IPS-18c (cell line): Measurements from ENCODE around the gene VRK2.

ENCODE experiments used
- H3K4me3 ChIP-seq: 2 replicates; pipeline ENCODE4 v1.7.0; 2013; ENCODE audit warnings: low read depth, mild to moderate bottlenecking, low read length, moderate library complexity; ENCODE audit not compliant: insufficient read depth
- H3K9me3 ChIP-seq: one replicate; pipeline ENCODE4 v1.6.1; 2013; ENCODE audit warnings: mild to moderate bottlenecking, low read length, moderate library complexity; ENCODE audit not compliant: control insufficient read depth, insufficient read depth

The VRK2 gene

DNA sequence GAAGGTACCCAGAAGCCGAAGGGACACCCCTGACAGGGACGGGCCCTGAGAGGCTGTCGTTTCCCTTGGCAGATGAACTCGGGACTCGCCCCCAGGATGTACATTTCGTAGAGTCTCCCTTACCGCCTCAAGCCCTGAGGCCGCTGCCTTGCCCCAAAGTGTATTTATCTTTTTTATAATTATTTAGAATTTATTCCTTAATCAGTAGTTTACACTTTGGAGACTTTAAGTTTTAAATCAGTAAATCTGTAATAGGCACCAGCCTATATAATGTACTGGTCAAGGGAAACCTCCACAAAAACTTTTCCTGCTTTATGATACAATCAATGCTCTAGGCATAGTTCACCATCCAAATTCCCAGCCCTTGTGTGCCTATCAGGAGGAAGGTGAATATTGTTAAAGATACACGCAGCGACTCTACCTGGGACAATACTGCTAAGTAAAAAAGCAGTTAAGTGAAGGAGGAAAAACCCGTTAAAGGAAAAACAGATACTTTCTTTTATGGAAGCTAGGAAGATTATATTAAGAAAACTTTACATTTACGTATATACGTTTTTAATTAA lies 848 bp downstream of the VRK2 start:
- Histone ChIP-seq H3K9me3 (no peaks in the 10 kb centered on the region), H3K4me3 (peak overlapping the region; percentile 72)

DNA sequence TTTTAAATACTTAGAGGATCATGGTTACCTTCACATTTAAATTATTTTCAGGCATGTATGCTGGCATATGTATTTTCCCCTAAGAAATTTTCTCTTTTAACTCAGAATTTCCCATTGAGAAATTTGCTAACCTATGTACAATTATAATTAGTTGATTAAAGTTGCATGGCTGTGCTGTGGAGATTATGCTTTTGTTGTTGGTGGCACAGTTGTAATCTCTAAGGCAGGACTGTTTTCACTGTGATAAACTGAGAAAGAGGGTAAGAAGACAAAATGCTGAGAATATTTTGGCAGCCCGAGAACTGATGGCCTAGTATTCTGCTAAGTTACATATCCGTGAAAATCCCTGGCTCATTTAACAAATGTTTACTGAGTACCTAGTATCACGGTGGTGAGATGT lies 1.4 kb downstream of the VRK2 start:
- H3K9me3 ChIP-seq, result no peaks in the 10 kb centered on the region
- H3K4me3 ChIP-seq, result no peak overlapping the region

DNA sequence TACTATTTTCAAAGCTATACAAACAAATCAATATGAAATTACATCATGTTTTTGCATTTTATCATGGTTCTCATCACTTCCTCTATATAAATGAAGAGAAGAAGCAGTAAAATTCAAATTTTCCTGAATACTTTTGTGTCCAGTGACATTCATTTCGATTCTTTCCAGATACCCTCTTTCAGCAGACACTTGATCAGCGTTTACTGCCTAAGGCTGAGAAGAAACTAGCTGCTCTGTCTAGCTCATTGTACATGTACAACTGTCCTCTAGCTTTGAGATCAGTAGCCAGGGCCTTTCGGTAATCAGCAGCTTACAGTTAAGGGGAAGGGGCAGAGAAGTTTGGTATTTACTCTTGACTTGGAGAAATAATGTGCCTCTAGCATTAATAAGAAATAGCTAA lies 4.8 kb downstream of the VRK2 start:
- H3K9me3 ChIP-seq, result no peaks in the 10 kb centered on the region

DNA sequence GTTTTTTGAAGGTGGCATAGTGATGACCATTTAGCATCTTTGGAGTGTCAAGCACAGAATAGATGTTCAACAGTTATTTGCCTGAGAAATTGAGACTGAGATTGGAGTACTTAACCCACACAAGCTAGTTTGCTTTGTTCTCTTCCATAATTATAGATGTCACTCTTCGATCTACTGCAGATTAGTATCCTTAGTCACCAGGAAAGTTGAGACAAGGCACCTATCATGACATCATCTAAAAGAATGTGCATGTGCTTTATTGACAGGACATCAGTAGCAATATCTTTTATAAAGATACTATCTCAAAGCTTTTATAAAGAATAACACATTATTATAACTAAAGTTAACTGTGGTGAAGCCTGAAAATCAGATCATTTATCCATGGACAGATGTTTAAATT lies 6.4 kb downstream of the VRK2 start:
- H3K4me3 ChIP-seq, result no peak overlapping the region
- no peaks in the 10 kb centered on the region for H3K9me3 ChIP-seq

More for the DNA sequence above, 4.8 kb downstream of the VRK2 start:
- no peak overlapping the region for H3K4me3 ChIP-seq

DNA sequence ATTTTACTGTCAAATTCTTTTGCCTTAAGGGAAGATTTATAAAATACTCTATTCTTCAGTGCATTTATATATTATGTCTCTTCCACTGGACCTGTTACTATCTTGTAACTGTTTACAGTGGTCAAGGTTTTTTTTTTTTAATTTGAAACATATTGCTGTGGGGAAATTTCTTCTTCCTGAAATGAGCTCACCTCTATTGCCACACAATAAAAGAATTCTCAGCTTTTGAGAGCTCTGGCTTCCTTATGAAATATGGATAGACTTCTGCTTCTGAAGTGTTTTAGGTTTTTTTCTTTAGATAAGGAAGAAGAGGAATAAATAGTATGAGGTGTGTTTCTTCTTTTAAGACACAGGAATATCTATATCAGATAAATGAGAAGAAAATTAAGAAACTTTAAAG lies 7.7 kb downstream of the VRK2 start:
- no peak overlapping the region for H3K4me3 ChIP-seq
- H3K9me3 ChIP-seq, result no peaks in the 10 kb centered on the region

DNA sequence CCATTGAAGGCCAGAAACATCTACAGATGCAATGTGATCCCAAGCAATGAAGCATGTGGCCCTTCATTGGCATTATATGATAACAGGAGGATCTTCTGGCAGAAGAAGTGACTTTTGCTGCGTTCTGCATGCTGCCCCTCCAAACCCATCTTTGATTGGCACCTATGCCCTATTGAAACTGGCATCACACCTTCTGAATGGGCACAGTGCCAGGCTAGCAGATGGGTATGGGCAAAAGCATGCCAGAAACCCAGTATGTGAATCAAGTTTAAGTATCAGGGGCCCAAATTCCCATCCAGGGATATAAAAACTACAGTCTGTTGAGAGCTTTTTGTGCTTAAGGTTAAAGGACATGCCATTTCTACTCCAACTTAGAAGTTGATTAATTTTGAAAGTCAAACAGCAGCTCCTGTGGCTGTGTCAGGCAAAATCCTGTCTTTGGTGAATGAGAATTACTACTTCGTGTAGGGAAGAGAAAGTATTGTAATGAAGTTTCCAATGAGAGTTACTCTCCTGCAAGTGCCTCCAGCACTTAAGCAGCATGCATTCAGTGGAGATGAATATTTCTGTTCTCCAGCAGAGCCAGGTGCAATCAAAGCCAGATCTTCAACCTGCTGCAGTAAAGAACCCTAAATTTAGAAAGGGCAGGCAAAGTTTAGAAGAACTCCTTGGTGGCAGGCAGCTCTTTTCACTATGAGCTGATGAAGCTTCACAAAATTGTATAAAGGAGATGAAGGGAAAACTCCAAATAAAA lies 8.6 kb downstream of the VRK2 start:
- H3K4me3 ChIP-seq, result no peak overlapping the region
- no peaks in the 10 kb centered on the region for H3K9me3 ChIP-seq

DNA sequence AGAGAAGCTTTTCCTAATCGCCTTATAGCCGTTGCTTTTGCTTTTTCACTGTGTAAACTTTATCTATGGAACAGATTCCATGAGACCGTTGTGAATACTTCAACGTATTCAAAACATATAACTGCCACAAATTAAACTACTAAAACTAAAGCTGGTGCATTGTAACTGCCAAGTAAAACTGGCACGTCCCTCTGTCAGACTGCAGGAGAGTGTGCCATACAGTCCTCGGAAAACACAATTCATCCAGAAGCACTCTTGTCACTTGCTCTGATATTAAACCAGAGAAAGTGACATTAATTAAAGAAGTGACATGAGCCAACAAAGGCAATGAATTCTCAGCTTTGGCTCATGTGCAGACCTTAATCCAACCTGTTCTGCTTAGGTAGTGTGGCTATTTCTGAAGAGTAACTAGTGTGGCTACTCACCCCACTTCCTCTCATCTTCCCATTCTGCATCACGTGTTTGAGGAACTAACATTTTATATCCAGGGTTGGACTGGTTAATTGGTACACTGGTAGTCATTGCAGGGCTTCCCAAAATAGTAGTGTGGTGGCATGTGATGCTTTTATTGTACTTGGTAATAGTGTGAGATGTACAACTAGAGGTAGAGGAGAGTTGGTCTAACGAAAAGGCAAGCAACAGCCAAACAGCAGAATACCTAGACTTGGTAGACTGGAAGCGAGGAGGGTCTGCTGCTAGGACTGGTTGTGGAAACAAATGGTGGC lies 9.7 kb downstream of the VRK2 start:
- Histone ChIP-seq H3K9me3 (no peaks in the 10 kb centered on the region), H3K4me3 (no peak overlapping the region)

DNA sequence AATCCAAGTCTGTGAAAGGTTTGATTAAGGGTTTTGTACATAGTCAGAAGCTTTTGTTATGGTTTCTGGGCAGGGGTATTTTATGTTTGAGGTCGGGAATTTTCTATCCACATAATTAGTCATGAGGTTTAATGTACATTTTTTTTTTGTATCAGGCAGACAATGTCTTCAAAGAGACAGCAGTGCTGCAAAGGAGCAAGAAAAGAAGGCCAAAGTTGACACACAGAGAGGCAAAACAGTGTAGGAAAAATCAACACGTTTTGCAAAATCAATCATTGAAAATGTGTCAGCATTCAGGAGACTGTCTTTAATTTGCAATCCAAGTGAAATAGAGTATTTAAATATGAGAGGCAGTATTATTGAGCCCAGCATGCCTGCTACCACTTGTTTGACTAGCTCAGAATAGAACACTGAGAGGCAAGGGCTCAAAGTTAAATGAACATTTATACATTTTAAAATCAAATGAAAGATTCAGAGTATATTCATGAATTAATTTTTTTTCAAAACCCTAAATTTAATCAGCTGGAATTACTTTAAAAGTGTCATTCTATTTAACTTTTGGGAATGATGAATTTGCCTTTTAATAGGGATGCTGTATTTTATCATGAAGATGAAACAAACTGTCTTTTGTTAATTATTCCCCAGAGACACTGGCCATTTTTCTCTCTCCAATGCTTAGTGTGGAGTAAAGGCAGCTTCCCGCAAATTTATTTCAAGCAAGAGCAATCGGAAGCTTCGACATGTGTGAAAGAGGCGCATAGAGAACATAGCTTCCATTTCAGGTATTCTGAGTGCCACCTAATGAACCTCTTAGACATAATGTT lies 11.3 kb downstream of the VRK2 start:
- no peak overlapping the region for H3K4me3 ChIP-seq
- no peaks in the 10 kb centered on the region for H3K9me3 ChIP-seq

DNA sequence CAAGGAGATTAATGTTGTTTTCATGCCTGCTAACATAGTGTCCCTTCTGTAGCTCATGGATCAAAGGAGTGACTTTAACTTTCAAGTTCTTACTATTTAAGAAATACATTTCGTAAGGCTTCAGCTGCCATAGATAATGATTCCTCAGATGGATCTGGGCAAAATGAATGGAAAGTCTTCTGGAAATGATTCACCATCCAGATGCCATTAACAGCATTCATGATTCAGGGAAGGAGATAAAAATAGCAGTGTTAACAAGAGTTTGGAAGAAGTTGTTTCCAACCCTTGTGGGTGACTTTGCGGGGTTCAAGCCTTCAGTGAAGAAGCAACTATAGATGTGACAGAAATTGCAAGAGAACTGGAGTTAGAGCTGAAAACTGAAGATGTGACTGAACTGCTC lies 17.0 kb downstream of the VRK2 start:
- Histone ChIP-seq H3K9me3 (no peaks in the 10 kb centered on the region), H3K4me3 (no peak overlapping the region)

DNA sequence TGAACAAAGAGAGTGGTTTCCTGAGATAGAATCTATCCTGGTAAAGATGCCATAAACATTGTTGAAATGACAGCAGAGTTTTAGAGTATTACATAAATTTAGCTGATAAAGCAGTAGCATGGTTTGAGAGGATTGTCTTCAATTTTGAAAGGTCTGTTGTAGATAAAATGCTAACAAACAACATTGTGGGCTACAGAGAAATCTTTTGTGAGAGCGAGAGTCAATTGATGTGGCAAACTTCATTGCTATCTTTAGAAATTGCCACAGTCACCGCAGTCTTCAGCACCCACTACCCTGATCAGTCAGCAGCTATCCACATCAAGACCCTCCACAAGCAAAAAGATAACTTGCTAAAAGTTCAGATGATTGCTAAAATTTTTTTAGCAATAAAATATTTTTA lies 17.5 kb downstream of the VRK2 start:
- H3K9me3 ChIP-seq, result no peaks in the 10 kb centered on the region
- no peak overlapping the region for H3K4me3 ChIP-seq

DNA sequence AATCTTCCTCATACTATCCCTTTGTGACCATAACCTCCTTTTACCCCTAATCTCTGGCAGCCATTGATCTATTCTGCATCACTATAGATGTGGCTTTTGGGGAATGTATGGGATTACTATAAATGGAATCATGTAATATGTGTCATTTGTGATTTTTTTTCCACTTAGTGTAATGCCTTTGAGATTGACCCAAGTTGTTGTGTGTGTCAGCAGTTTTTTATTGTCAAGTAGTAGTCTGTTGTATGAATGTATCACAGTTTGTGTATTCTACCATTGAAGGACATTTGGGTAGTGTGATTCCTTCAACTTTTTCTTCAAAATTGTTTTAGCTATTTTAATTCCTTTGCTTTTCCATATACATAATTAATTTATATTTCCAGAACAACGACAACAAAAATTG lies 18.6 kb downstream of the VRK2 start:
- no peaks in the 10 kb centered on the region for H3K9me3 ChIP-seq
- no peak overlapping the region for H3K4me3 ChIP-seq

DNA sequence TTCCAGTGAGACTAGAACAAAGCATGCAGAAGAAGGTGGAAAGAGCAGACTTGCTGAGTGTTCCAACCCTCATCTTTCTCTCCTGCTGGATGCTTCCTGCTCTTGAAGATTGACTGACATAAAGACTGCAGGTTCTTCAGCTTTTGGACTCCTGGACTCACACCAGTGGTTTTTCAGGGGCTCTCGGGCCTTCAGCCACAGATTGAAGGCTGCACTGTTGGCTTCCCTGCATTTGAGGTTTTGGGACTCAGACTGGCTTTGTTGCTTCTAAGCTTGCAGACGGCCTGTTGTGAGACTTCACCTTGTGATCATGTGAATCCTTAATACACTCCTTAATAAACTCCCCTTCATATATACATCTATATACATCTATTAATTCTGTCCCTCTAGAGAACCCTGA lies 20.4 kb downstream of the VRK2 start:
- Histone ChIP-seq H3K9me3 (no peaks in the 10 kb centered on the region), H3K4me3 (no peak overlapping the region)

DNA sequence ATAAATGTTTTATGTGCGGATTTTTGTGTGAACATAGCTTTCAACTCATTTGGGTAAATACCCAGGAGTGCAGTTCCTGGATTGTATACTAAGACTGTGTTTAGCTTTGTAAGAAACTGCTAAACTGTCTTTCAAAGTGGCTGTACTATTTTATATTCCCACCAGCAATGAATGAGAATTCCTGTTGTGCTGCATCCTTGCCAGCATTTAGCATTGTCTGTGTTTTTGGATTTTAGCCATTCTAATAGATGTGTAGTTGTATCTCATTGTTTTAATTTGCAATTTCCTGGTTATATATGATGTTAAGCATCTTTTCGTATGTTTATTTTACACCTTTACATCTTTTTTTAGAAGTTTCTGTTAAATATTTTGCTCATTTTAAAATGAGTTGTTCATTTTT lies 24.2 kb downstream of the VRK2 start:
- no peaks in the 10 kb centered on the region for H3K9me3 ChIP-seq
- H3K4me3 ChIP-seq, result no peak overlapping the region

DNA sequence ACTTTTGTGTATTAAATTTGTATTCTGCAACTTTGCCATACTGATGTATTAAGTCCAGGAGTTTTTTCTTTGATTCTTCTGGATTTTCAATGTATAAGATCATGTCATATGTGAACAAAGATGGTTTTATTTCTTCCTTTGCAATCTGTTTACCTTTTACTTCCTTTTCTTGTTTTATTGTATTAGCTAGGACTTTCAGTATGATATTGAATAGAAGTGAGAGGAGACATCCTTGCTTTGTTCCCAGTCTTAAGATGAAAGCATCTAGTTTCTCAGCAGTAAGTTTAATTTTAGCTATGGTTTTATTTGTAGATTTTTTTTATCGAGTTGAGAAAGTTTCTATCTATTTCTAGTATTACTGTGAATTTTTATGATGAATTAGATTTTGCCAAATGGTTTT lies 25.5 kb downstream of the VRK2 start:
- H3K4me3 ChIP-seq, result no peak overlapping the region

DNA sequence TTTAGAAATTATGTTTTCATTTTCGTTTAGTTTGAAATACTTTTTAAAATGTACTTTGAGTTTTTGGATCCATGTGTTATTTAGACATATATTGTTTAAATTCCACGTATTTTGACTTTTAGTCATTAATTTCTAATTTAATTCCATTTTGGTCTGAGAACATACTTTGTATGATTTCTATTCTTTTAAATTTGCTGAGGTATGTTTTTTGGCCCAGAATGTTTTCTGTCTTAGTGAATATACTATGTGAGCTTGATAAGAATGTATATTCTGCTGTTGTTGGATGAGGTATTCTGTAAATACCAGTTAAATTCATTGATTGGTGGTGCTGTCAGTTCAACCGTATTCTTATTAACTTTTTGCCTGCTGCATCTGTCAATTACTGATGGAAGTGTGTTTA lies 26.4 kb downstream of the VRK2 start:
- H3K9me3 ChIP-seq, result no peaks in the 10 kb centered on the region
- no peak overlapping the region for H3K4me3 ChIP-seq

More for the DNA sequence above, 25.5 kb downstream of the VRK2 start:
- no peaks in the 10 kb centered on the region for H3K9me3 ChIP-seq

DNA sequence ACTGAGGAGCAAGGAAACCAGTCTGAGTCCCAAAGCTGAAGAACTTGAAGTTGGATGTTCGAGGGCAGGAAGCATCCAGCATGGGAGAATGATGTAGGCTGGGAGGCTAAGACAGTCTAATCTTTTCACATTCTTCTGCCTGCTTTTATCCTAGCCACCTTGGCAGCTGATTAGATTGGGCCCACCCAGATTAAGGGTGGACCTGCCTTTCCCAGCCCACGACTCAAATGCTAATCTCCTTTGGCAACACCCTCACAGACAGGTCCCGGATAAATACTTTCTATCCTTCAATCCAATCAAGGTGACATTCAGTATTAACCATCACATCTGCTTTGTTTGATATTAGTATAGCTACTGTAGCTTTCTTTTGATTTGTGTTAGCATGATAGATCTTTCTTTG lies 27.1 kb downstream of the VRK2 start:
- H3K4me3 ChIP-seq, result no peak overlapping the region
- H3K9me3 ChIP-seq, result no peaks in the 10 kb centered on the region

DNA sequence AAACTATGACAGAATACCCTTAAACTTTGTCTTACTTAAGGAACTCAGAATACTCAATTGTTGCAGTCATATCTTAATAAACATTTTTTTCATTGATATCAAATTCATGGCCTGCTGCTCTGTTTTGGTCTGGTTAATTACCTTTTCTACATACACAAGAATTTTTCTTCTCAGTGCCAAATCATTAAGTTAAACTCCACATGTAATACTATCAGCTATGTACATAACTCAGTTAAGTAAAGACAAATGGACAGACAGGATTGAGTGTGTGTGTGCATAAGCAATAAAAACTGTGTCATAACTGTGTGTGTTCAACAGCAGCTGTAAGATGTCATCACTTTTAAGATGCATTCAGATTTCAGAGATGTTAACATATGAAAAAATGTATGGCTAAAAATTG lies 34.4 kb downstream of the VRK2 start:
- H3K4me3 ChIP-seq, result no peak overlapping the region
- no peaks in the 10 kb centered on the region for H3K9me3 ChIP-seq

DNA sequence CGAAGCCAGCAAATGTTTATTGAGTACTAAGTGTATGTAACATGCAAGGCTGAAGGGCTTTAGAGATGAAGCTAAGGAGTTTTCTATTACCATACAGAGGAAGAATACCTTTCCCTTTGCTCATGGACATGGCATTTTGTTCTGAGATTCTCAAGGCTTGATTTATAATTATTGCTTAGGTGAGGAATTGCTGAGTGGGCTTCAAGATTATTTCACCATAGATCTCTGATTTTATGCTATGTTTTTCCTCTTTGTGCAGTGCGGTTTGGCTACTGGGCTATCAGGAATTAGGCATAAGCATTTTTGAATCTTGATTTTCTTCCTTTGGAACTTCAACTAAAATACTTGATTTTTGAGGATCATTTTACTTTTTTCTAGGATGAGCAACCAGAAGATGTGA lies 42.5 kb downstream of the VRK2 start:
- no peaks in the 10 kb centered on the region for H3K9me3 ChIP-seq

More for the DNA sequence above, 42.5 kb downstream of the VRK2 start:
- H3K4me3 ChIP-seq, result no peak overlapping the region
